Activated CD4-positive, alpha-beta memory T cell treated with anti-CD3 and anti-CD28 coated beads for 36 hours (primary cell): Measurements from ENCODE around the gene OAT. TPM values are rescaled to one million over a fixed set of nuclear protein-coding genes. Genes with fewer than 3 reads are reported as not detected.
"Not testable (repeated sequence)": the region's sequence is repeated elsewhere in the genome, so short reads cannot be mapped to it uniquely, and the experiment has no call there.

Source experiments
- CTCF ChIA-PET: fragments of 350-600 bp; sonication (Branson Sonifier 250); formaldehyde crosslinking; loops from one replicate; lab custom pipeline; 2021; ENCODE audit warnings: antibody characterized with exemption, inconsistent platforms; lab: Charles Lee
- POLR2A ChIA-PET: fragments of 350-600 bp; sonication (Branson Sonifier 250); formaldehyde crosslinking; loops from one replicate; lab custom pipeline; 2021; ENCODE audit warnings: antibody characterized with exemption; lab: Charles Lee
- DNase-seq: peaks from one replicate; pipeline ENCODE4 v3.0.0-alpha.2; 2020
- H3K27ac Mint-ChIP-seq: one replicate; pipeline ENCODE4 v1.8.0; 2021; ENCODE audit warnings: mixed read lengths
- H3K27me3 Mint-ChIP-seq: one replicate; pipeline ENCODE4 v1.8.0; 2021; ENCODE audit warnings: mixed read lengths
- H3K36me3 Mint-ChIP-seq: one replicate; pipeline ENCODE4 v1.8.0; 2021; ENCODE audit warnings: mixed read lengths
- H3K4me1 Mint-ChIP-seq: one replicate; pipeline ENCODE4 v1.8.0; 2021; ENCODE audit warnings: low read depth, mixed read lengths
- H3K4me3 Mint-ChIP-seq: one replicate; pipeline ENCODE4 v1.8.0; 2021; ENCODE audit warnings: mild to moderate bottlenecking, mixed read lengths
- H3K9me3 Mint-ChIP-seq: one replicate; pipeline ENCODE4 v1.8.0; 2021; ENCODE audit warnings: mixed read lengths
- intact Hi-C: fragments of 100-400 bp; cut with micrococcal nuclease; formaldehyde crosslinking; loops from one replicate; pipeline ENCODE4 v1.15.1; 2023
- total RNA-seq, 2 experiments: library from RNA; stranded (reverse); gene quantifications; one replicate each; pipeline ENCODE4 v1.2.3, GENCODE V29; 2021

Gene OAT
- total RNA-seq, 2 experiments from 2014 or later, result 34.6 to 38.1 TPM

DNA sequence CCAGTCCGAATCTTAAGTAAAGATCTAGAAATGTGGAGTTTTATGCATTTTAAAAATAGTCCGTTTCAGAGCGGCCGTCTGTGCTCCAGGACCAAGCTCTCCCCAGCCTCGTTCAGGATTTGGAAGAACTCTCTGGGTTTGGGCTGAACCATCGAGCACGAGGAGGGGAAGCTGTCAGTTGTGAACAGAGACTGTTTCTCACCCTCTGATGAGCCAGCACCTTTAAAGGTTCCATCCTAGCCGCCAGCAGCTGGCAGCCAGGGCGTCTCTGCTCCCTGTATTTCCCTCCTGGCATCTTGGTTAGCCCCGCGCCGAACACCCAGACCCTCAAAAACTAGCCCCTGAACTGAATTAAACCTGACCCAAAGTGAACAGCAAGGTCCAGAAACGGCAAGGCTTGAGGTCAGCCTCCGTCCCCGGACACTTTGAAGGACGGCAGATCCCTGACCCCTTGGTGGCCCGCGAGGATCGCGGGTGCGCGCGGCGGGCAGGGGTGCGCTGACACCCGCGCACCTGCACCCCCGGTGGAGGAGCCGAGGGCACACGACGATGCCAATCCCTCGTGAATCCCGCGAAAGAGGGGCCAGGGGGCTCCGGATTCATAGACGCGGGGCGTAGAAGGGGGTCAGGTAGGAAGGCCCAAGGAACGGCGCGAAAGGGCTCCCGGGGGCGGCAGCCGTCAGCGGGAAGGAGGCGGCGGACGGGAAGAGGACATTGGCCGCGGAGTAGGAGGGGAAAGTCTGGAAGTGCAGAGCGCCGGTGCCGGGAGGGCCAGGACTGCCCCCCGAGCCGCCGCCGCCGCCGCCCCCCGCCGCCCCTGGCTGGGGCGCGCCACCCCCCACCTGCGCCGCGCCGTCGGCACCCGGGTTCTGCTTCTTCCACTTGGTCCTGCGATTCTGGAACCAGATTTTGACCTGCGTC lies 28.4 kb upstream of the OAT start:
- H3K27ac Mint-ChIP-seq, result no peak overlapping the region
- intact Hi-C loops, result loop anchor here (10.0 kb wide), 1 partner anchor 1312 kb away; the partner anchor contains the start of gene HMX3
- no peak for DNase-seq
- ChIA-PET POLR2A (no interaction called here), CTCF (no interaction called here)
- H3K4me1 Mint-ChIP-seq, result peaks cover 24% of the 10 kb centered on the region
- H3K9me3 Mint-ChIP-seq, result no peaks in the 10 kb centered on the region
- no peaks in the 10 kb centered on the region for H3K36me3 Mint-ChIP-seq
- H3K27me3 Mint-ChIP-seq, result peaks cover 61% of the 10 kb centered on the region
- no peak overlapping the region for H3K4me3 Mint-ChIP-seq

GRCh38 chr10:124441694-124442093 lies 23.0 kb upstream of the OAT start:
- H3K9me3 Mint-ChIP-seq, H3K4me3 Mint-ChIP-seq, POLR2A ChIA-PET, H3K36me3 Mint-ChIP-seq, DNase-seq, H3K27ac Mint-ChIP-seq, H3K4me1 Mint-ChIP-seq, CTCF ChIA-PET: not testable (repeated sequence)
- peaks cover 23% of the 10 kb centered on the region for H3K27me3 Mint-ChIP-seq
- intact Hi-C loops, result loop anchor here (10.0 kb wide), 1 partner anchor 1307 kb away; the partner anchor contains the start of gene HMX3

GRCh38 chr10:124436191-124436638 lies 17.5 kb upstream of the OAT start:
- Mint-ChIP-seq H3K9me3 (no peaks in the 10 kb centered on the region), H3K4me1 (no peaks in the 10 kb centered on the region), H3K27me3 (peaks cover 3% of the 10 kb centered on the region), H3K36me3 (no peaks in the 10 kb centered on the region), H3K4me3 (no peak overlapping the region), H3K27ac (no peak overlapping the region)
- ChIA-PET CTCF (no interaction called here), POLR2A (no interaction called here)
- no peak for DNase-seq
- intact Hi-C loops, result no loop called here

GRCh38 chr10:124435683-124436082 lies 17.0 kb upstream of the OAT start:
- H3K4me1 Mint-ChIP-seq, intact Hi-C loops, H3K27me3 Mint-ChIP-seq, H3K36me3 Mint-ChIP-seq, H3K4me3 Mint-ChIP-seq, DNase-seq, CTCF ChIA-PET, H3K9me3 Mint-ChIP-seq, H3K27ac Mint-ChIP-seq, POLR2A ChIA-PET: not testable (repeated sequence)

- H3K36me3 Mint-ChIP-seq, result no peaks in the 10 kb centered on the region
- no peaks in the 10 kb centered on the region for H3K9me3 Mint-ChIP-seq
- ChIA-PET CTCF (interaction anchor here (1.3 kb wide), 1 partner anchor 30 kb away, joined by 4 read pairs; no protein-coding TSS in a partner anchor), POLR2A (no interaction called here)
- no peak overlapping the region for H3K4me3 Mint-ChIP-seq
- intact Hi-C loops, result no loop called here
- no peak overlapping the region for H3K27ac Mint-ChIP-seq
- DNase-seq, result no peak
- H3K27me3 Mint-ChIP-seq, result peaks cover 3% of the 10 kb centered on the region
- H3K4me1 Mint-ChIP-seq, result no peaks in the 10 kb centered on the region
Measured at GRCh38 chr10:124433461-124433860, 14.7 kb upstream of the OAT start.

DNA sequence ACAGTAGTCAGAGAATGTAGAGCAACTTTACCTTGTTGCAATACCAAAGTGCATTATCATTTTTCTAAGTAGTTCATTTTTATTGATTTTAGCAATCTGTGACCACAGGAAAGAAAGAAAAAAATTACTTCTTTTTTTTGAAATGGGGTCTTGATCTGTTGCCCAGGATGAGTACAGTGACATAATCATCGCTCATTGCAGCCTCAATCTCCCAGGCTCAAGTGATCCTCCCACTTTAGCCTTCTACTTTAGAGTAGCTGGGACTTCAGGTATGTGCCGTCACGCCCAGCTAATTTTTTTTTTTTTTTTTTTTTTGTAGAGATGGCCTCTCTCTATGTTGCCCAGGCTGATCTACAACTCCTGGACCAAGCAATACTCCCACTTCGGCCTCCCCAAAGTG lies 11.4 kb upstream of the OAT start:
- no peaks in the 10 kb centered on the region for H3K9me3 Mint-ChIP-seq
- intact Hi-C loops, result no loop called here
- CTCF ChIA-PET, result no interaction called here
- H3K4me3 Mint-ChIP-seq, result no peak overlapping the region
- H3K27me3 Mint-ChIP-seq, result peaks cover 4% of the 10 kb centered on the region
- POLR2A ChIA-PET, result no interaction called here
- no peak for DNase-seq
- H3K36me3 Mint-ChIP-seq, result no peaks in the 10 kb centered on the region
- no peaks in the 10 kb centered on the region for H3K4me1 Mint-ChIP-seq
- H3K27ac Mint-ChIP-seq, result no peak overlapping the region

DNA sequence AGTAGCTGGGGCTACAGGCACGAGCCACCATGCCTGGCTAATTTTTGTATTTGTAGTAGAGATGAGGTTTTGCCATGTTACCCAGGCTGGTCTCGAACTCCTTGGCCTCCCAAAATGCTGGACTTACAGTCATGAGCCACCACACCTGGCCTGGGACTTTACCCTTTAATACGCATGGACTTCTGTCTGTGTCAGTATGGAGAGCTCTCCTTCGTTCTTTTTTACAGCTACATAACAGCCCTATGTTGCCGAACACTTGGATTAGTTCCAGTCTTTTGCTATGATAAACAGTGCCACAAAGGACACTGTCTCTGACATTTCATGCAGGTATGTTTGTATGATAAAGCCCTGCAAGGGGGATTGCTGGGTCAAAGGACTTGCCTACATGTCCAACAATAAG lies 10.9 kb upstream of the OAT start:
- DNase-seq, result no peak
- ChIA-PET CTCF (no interaction called here), POLR2A (no interaction called here)
- Mint-ChIP-seq H3K27ac (no peak overlapping the region), H3K4me1 (no peaks in the 10 kb centered on the region), H3K4me3 (no peak overlapping the region), H3K27me3 (peaks cover 4% of the 10 kb centered on the region), H3K9me3 (no peaks in the 10 kb centered on the region), H3K36me3 (no peaks in the 10 kb centered on the region)
- intact Hi-C loops, result no loop called here

DNA sequence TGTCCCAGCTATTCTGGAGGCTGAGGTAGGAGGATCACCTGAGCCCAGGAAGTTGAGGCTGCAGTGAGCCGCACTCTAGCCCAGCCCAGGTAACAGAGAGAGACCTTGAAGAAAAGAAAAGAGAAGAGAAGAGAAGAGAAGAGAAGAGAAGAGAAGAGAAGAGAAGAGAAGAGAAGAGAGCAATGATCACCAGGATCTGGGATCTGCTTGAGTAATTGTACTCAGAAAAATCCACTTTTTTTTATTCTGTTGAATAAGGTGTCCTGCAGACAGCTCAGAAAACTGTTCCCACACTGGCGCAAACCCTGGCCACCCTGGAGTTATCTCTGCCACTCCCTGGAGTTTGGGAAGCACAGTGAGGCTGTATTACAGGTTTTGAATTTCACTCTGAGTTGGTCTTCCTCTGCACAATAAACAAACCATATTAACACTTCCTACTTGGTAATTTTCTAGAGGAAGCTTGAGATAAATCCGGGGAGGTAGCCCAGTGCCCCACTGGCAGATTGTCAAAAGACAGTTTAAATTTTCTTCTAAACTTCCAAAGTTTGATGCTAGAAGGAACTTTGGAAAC lies 9.6 kb upstream of the OAT start:
- POLR2A ChIA-PET, result interaction anchor here (1.4 kb wide), 1 partner anchor 11 kb away, joined by 4 read pairs; no protein-coding TSS in a partner anchor
- CTCF ChIA-PET, result interaction anchor here (1.1 kb wide), 1 partner anchor 39 kb away, joined by 3 read pairs; no protein-coding TSS in a partner anchor
- no peaks in the 10 kb centered on the region for H3K4me1 Mint-ChIP-seq
- H3K36me3 Mint-ChIP-seq, result no peaks in the 10 kb centered on the region
- H3K9me3 Mint-ChIP-seq, result no peaks in the 10 kb centered on the region
- H3K27me3 Mint-ChIP-seq, result peaks cover 9% of the 10 kb centered on the region
- no peak for DNase-seq
- H3K4me3 Mint-ChIP-seq, result no peak overlapping the region
- H3K27ac Mint-ChIP-seq, result no peak overlapping the region
- intact Hi-C loops, result no loop called here

GRCh38 chr10:124425227-124425962 lies 6.7 kb upstream of the OAT start:
- no peak for DNase-seq
- H3K4me1 Mint-ChIP-seq, result no peaks in the 10 kb centered on the region
- H3K27ac Mint-ChIP-seq, result no peak overlapping the region
- H3K9me3 Mint-ChIP-seq, result no peaks in the 10 kb centered on the region
- intact Hi-C loops, result no loop called here
- no peaks in the 10 kb centered on the region for H3K36me3 Mint-ChIP-seq
- peaks cover 13% of the 10 kb centered on the region for H3K27me3 Mint-ChIP-seq
- POLR2A ChIA-PET, result no interaction called here
- H3K4me3 Mint-ChIP-seq, result no peak overlapping the region
- CTCF ChIA-PET, result no interaction called here

DNA sequence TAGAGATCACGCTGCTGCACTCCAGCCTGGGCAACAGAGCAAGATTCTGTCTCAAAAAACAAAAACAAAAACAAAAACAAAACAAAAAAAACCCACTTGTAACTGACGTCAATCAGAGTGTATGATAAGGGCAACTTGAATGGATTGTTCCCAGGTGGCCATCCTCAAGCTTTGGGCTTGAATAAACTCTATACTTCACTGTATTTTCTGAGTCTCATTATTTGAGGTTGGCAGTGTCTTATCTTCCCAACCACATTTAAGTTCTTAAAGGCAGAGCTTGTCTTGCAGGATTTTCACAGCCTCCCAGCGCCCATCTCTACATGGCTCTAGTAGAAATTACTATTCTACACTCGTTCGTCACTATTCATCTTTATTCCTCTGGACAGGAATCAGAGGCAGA lies 5.1 kb upstream of the OAT start:
- ChIA-PET POLR2A (no interaction called here), CTCF (interaction anchor here (0.9 to 1.0 kb wide), 2 partner anchors 20 to 35 kb away, joined by 3 to 5 read pairs; no protein-coding TSS in a partner anchor)
- no peak for DNase-seq
- Mint-ChIP-seq H3K9me3 (no peaks in the 10 kb centered on the region), H3K36me3 (no peaks in the 10 kb centered on the region), H3K4me1 (peaks cover 3% of the 10 kb centered on the region), H3K27me3 (peaks cover 14% of the 10 kb centered on the region), H3K27ac (no peak overlapping the region), H3K4me3 (no peak overlapping the region)
- intact Hi-C loops, result no loop called here

GRCh38 chr10:124422742-124423141 lies 4.0 kb upstream of the OAT start:
- Mint-ChIP-seq H3K4me3 (no peak overlapping the region), H3K27me3 (peaks cover 13% of the 10 kb centered on the region), H3K27ac (no peak overlapping the region), H3K4me1 (peaks cover 7% of the 10 kb centered on the region), H3K36me3 (no peaks in the 10 kb centered on the region), H3K9me3 (no peaks in the 10 kb centered on the region)
- POLR2A ChIA-PET, result no interaction called here
- CTCF ChIA-PET, result interaction anchor here (1.0 kb wide), 1 partner anchor 10 kb away, joined by 3 read pairs; no protein-coding TSS in a partner anchor
- DNase-seq, result no peak
- intact Hi-C loops, result no loop called here

GRCh38 chr10:124420254-124420653 lies 1.5 kb upstream of the OAT start:
- Mint-ChIP-seq H3K36me3 (no peaks in the 10 kb centered on the region), H3K4me3 (no peak overlapping the region), H3K27ac (no peak overlapping the region), H3K27me3 (peaks cover 11% of the 10 kb centered on the region), H3K4me1 (peaks cover 16% of the 10 kb centered on the region), H3K9me3 (no peaks in the 10 kb centered on the region)
- intact Hi-C loops, result no loop called here
- ChIA-PET CTCF (interaction anchor here (1.6 kb wide), 1 partner anchor 31 kb away, joined by 5 read pairs; no protein-coding TSS in a partner anchor), POLR2A (no interaction called here)
- no peak for DNase-seq
